GM18526 (cell line): ENCODE results near the gene CAMTA1.

Experiments
- POLR2A ChIP-seq: IDR thresholded peaks from 3 replicates; pipeline ENCODE4 v1.6.1; 2011; ENCODE audit not compliant: insufficient read length; ENCODE audit errors: extremely low read depth

CAMTA1 gene

GRCh38 chr1:7515904-7516303 is 730.6 kb downstream of the CAMTA1 start:
- TF ChIP-seq POLR2A = no peak

- TF ChIP-seq POLR2A = no peak
Measured at GRCh38 chr1:7516341-7516740, 731.1 kb downstream of the CAMTA1 start.

GRCh38 chr1:7516929-7517328 is 731.7 kb downstream of the CAMTA1 start:
- TF ChIP-seq POLR2A = no peak

- TF ChIP-seq POLR2A = no peak
Measured at GRCh38 chr1:7517611-7518330, 732.5 kb downstream of the CAMTA1 start.

GRCh38 chr1:7518411-7518810 is 733.2 kb downstream of the CAMTA1 start:
- TF ChIP-seq POLR2A = no peak

- TF ChIP-seq POLR2A = no peak
Measured at GRCh38 chr1:7519181-7519860, 734.1 kb downstream of the CAMTA1 start.

GRCh38 chr1:7519861-7520395 is 734.7 kb downstream of the CAMTA1 start:
- no peak for TF ChIP-seq POLR2A

- no peak for TF ChIP-seq POLR2A
Measured at GRCh38 chr1:7520496-7520895, 735.2 kb downstream of the CAMTA1 start.

GRCh38 chr1:7524341-7525337 is 739.4 kb downstream of the CAMTA1 start:
- TF ChIP-seq POLR2A = no peak

- TF ChIP-seq POLR2A = no peak
Measured at GRCh38 chr1:7525338-7526063, 740.2 kb downstream of the CAMTA1 start.

- no peak for TF ChIP-seq POLR2A
Measured at GRCh38 chr1:7526196-7526866, 741.1 kb downstream of the CAMTA1 start.

- TF ChIP-seq POLR2A = no peak
Measured at GRCh38 chr1:7526867-7527732, 741.8 kb downstream of the CAMTA1 start.

GRCh38 chr1:7527733-7528045 is 742.4 kb downstream of the CAMTA1 start:
- no peak for TF ChIP-seq POLR2A

- TF ChIP-seq POLR2A = no peak
Measured at GRCh38 chr1:7528386-7529198, 743.3 kb downstream of the CAMTA1 start.
